ENCODE measurements around the gene PPP3CA.
"Not testable (repeated sequence)": the region's sequence is repeated elsewhere in the genome, so short reads cannot be mapped to it uniquely, and the experiment has no call there.

The PPP3CA gene

GRCh38 chr4:101205916-101206315, 141.4 kb downstream of the PPP3CA start:
- no peak for DNase-seq

- no peak for DNase-seq
These were observed 145.9 kb downstream of the PPP3CA start for GRCh38 chr4:101201421-101201820.

- no peak for DNase-seq
These were observed 146.8 kb downstream of the PPP3CA start for GRCh38 chr4:101200561-101200960.

- DNase-seq, result peak in 1 of 14 donors; percentile 46
These were observed 147.6 kb downstream of the PPP3CA start for GRCh38 chr4:101199507-101200285.

- DNase-seq, result peak in 3 of 14 donors; percentile 12 to 95 (median 72)
These were observed 148.5 kb downstream of the PPP3CA start for GRCh38 chr4:101198682-101199339.

- no peak for DNase-seq
These were observed 150.0 kb downstream of the PPP3CA start for GRCh38 chr4:101197350-101197749.

GRCh38 chr4:101192244-101192643, 155.1 kb downstream of the PPP3CA start:
- DNase-seq, result no peak

- DNase-seq, result peak in 12 of 14 donors; percentile 6 to 91 (median 64)
These were observed 155.8 kb downstream of the PPP3CA start for GRCh38 chr4:101191302-101192098.

- DNase-seq, result no peak
These were observed 156.6 kb downstream of the PPP3CA start for GRCh38 chr4:101190751-101191150.

- DNase-seq, result no peak
These were observed 158.4 kb downstream of the PPP3CA start for GRCh38 chr4:101188906-101189305.

GRCh38 chr4:101187841-101188240, 159.5 kb downstream of the PPP3CA start:
- no peak for DNase-seq

GRCh38 chr4:101186567-101187184, 160.7 kb downstream of the PPP3CA start:
- DNase-seq, result no peak

- no peak for DNase-seq
These were observed 162.7 kb downstream of the PPP3CA start for GRCh38 chr4:101184668-101185067.

- DNase-seq, result no peak
These were observed 163.5 kb downstream of the PPP3CA start for GRCh38 chr4:101183666-101184373.

GRCh38 chr4:101183221-101183620, 164.1 kb downstream of the PPP3CA start:
- DNase-seq, result no peak

- not testable (repeated sequence) for DNase-seq
These were observed 164.6 kb downstream of the PPP3CA start for GRCh38 chr4:101182688-101183087.

GRCh38 chr4:101178731-101179130, 168.6 kb downstream of the PPP3CA start:
- no peak for DNase-seq

GRCh38 chr4:101177154-101177553, 170.2 kb downstream of the PPP3CA start:
- DNase-seq, result no peak

- no peak for DNase-seq
These were observed 171.2 kb downstream of the PPP3CA start for GRCh38 chr4:101175896-101176676.

- no peak for DNase-seq
These were observed 172.5 kb downstream of the PPP3CA start for GRCh38 chr4:101174679-101175345.

- DNase-seq, result no peak
These were observed 175.0 kb downstream of the PPP3CA start for GRCh38 chr4:101172369-101172768.

All from C1 segment of cervical spinal cord (tissue), 14 donors.